NT2/D1 (cell line): ENCODE measurements around the gene TRAF6.

ENCODE experiments used
- SUZ12 ChIP-seq: IDR thresholded peaks from 2 replicates; pipeline ENCODE4 v1.6.1; 2011; ENCODE audit not compliant: insufficient read length, insufficient read depth; ENCODE audit errors: extremely low read depth
- YY1 ChIP-seq: IDR thresholded peaks from 2 replicates; pipeline ENCODE4 v1.6.1; 2011; ENCODE audit not compliant: insufficient read length, insufficient read depth
- ZNF274 ChIP-seq: IDR thresholded peaks from 2 replicates; pipeline ENCODE4 v1.6.1; 2011; ENCODE audit warnings: mild to moderate bottlenecking, low read depth, low read length

DNA sequence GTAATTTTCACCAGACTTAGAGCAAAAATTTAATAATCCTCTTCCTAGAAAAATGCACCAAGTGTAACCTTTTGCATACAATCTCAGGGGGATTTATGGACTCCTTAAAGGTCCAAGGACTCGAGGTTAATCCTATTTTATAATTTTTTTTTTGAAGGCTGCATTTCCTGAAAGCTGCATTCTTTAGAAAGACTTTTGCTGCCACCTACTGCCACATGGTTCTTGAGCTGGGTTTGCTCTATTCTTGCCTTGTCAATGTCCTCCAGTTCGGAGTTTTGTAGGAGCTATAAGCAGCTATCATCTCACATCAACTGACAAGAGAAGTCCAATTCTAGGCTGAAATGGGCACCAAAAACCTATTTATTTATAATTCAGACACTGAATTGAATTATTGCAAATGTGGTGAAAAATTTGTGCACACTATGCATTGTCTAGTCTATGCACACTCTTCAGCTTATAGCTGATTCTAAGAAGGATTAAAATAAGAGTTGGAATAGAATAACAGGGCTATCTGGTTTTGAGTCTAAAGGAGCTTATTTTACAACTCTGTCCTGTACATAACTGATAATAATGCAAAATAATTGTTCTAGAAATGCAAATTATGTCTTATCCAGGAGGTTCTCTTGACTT is 31.3 kb downstream of the TRAF6 start:
- TF ChIP-seq YY1 (no peak), ZNF274 (no peak), SUZ12 (no peak)
